MCF 10A (cell line): ENCODE results near the gene PTCH1. TPM values are rescaled to one million over a fixed set of nuclear protein-coding genes. Genes with fewer than 3 reads are reported as not detected.

ENCODE experiments used
- BruUV-seq: library from RNA; stranded (reverse); fragments of 400-500 nt; replicated peaks from 2 replicates; lab custom pipeline; 2021; lab: Mats Ljungman, UMichigan
- CTCF ChIA-PET: fragments of 300-600 bp; sonication (Branson Sonifier 250); formaldehyde crosslinking; extraction: SDS; loops from one replicate; lab custom pipeline; 2021; ENCODE audit warnings: antibody characterized with exemption, inconsistent platforms; lab: Yijun Ruan, JAX
- POLR2A ChIA-PET: fragments of 300-600, 350-650 bp; sonication (Branson Sonifier 250); formaldehyde crosslinking; extraction: SDS; loops from one replicate; lab custom pipeline; 2020; ENCODE audit warnings: antibody characterized with exemption, inconsistent platforms; lab: Yijun Ruan, JAX
- DNase-seq: peaks from one replicate; pipeline ENCODE4 v3.0.0-alpha.2; 2018; ENCODE audit not compliant: unreplicated experiment
- H3K27ac Mint-ChIP-seq: one replicate; pipeline ENCODE4 v1.8.0; 2022; ENCODE audit warnings: mild to moderate bottlenecking, low read depth, mixed read lengths; ENCODE audit not compliant: unreplicated experiment
- H3K27me3 Mint-ChIP-seq: one replicate; pipeline ENCODE4 v1.8.0; 2022; ENCODE audit warnings: mixed read lengths; ENCODE audit not compliant: insufficient read depth, unreplicated experiment
- H3K36me3 Mint-ChIP-seq: one replicate; pipeline ENCODE4 v1.8.0; 2022; ENCODE audit warnings: mild to moderate bottlenecking, moderate library complexity, mixed read lengths; ENCODE audit not compliant: insufficient read depth, unreplicated experiment
- H3K4me1 Mint-ChIP-seq: one replicate; pipeline ENCODE4 v1.8.0; 2022; ENCODE audit warnings: mixed read lengths; ENCODE audit not compliant: insufficient read depth, unreplicated experiment
- H3K4me3 Mint-ChIP-seq: one replicate; pipeline ENCODE4 v1.8.0; 2022; ENCODE audit warnings: mild to moderate bottlenecking, moderate library complexity, mixed read lengths; ENCODE audit not compliant: unreplicated experiment
- H3K9me3 Mint-ChIP-seq: one replicate; pipeline ENCODE4 v1.8.0; 2022; ENCODE audit warnings: mixed read lengths; ENCODE audit not compliant: unreplicated experiment
- CTCF ChIP-seq: fragments of 200-600 bp; IDR thresholded peaks from one replicate; pipeline ENCODE4 v1.8.0; 2022; ENCODE audit warnings: antibody characterized with exemption, mild to moderate bottlenecking; ENCODE audit not compliant: unreplicated experiment
- intact Hi-C: fragments of 100-400 bp; cut with micrococcal nuclease; formaldehyde crosslinking; loops from 2 replicates; pipeline ENCODE4 v1.14.1; 2022
- total RNA-seq: library from RNA; stranded (reverse); gene quantifications from 2 replicates; pipeline ENCODE4 v1.2.3, GENCODE V29; 2022

PTCH1 gene
- total RNA-seq, 1 experiment from 2014 or later = 3.6 TPM

DNA sequence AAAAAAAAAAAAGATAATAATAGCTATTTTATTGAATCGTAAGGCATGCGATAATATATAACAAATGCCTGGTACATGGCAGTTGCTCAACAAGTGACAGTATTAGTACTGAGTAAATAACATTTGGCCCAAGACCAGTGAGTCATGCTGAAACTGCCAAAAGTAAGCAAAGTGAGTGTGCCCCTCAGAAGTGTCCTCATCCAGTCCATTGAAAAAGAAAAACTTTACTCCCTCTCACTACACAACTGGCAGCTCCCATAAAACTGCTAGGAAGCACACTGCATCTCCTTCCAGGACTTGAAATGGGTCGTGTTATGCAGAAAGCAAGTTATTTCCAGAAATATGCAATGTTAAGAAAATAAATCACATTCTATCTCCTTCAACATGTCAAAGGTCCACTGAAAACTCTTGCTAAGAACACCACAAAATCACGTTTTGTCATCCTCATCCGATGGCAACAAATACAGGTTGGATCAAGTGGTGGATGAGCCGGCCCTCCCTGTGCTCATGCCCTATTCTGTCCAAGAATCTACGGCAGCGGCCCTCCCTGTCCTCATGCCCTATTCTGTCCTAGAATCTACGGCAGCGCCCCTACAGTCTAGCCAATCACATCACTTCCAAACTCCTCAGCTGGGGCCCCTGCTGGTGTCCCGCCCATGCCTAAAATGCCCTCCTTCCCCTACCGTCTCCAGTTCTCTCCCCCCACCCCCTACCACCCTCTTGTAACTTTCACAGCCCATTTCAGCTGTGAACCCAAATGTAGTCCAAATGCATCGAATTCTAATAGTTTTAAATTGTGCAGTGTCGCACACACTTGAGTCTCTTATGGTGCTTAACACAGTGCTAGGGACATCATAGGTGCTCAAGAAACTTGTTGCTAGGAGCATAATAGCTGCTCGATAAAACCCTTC lies 12.5 kb downstream of the PTCH1 start:
- intact Hi-C loops = loop anchor here (10.0 kb wide), 1 partner anchor 220 kb away; no protein-coding TSS in a partner anchor

DNA sequence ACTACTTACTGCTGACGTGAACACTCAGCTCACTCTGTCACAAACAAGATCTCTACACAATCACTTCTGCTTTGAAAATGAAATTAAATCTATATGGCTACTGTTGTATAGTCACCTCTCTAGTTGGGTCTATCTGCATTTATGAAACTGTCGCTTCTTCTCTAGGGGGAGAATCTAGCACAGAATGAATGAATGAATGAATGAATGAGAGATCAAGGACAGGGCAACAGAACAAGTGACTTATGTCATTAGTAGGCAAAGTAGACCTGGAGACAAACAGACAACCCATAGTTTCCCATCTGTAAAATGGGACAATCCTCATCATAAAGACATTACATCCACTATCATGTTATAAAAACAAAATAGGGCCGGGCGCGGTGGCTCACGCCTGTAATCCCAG lies 13.4 kb downstream of the PTCH1 start:
- H3K36me3 Mint-ChIP-seq = no peaks in the 10 kb centered on the region
- ChIA-PET CTCF (no interaction called here), POLR2A (interaction anchor here (0.6 to 1.6 kb wide), 3 partner anchors 8 to 117 kb away, joined by 3 to 5 read pairs (median 4); no protein-coding TSS in a partner anchor)
- H3K27me3 Mint-ChIP-seq = no peaks in the 10 kb centered on the region
- intact Hi-C loops = loop anchor here (10.0 kb wide), 1 partner anchor 221 kb away; no protein-coding TSS in a partner anchor
- H3K9me3 Mint-ChIP-seq = no peaks in the 10 kb centered on the region
- H3K27ac Mint-ChIP-seq = no peak overlapping the region
- no peak overlapping the region for H3K4me3 Mint-ChIP-seq
- TF ChIP-seq CTCF = no peak
- DNase-seq = no peak
- H3K4me1 Mint-ChIP-seq = no peaks in the 10 kb centered on the region
- no TSS peak for BruUV-seq

More for the DNA sequence above, 12.5 kb downstream of the PTCH1 start:
- Mint-ChIP-seq H3K27ac (no peak overlapping the region), H3K4me1 (no peaks in the 10 kb centered on the region), H3K4me3 (no peak overlapping the region), H3K36me3 (no peaks in the 10 kb centered on the region), H3K27me3 (no peaks in the 10 kb centered on the region), H3K9me3 (no peaks in the 10 kb centered on the region)
- ChIA-PET CTCF (interaction anchor here (0.6 kb wide), 2 partner anchors 157 to 824 kb away, joined by 3 read pairs; no protein-coding TSS in a partner anchor), POLR2A (interaction anchor here (0.6 to 3.5 kb wide), 7 partner anchors 62 to 372 kb away, joined by 3 to 23 read pairs (median 3); partner anchors contain the start of gene ERCC6L2)
- peak; percentile 78 for DNase-seq
- no TSS peak for BruUV-seq
- TF ChIP-seq CTCF = no peak

- no peaks in the 10 kb centered on the region for H3K9me3 Mint-ChIP-seq
- BruUV-seq = no TSS peak
- intact Hi-C loops = loop anchor here (10.0 kb wide), 1 partner anchor 223 kb away; no protein-coding TSS in a partner anchor
- DNase-seq = no peak
- ChIA-PET POLR2A (interaction anchor here (0.6 to 1.6 kb wide), 2 partner anchors 9 to 481 kb away, joined by 3 to 4 read pairs; no protein-coding TSS in a partner anchor), CTCF (interaction anchor here (0.7 kb wide), 1 partner anchor 11 kb away, joined by 3 read pairs; no protein-coding TSS in a partner anchor)
- no peak overlapping the region for H3K27ac Mint-ChIP-seq
- H3K4me1 Mint-ChIP-seq = no peaks in the 10 kb centered on the region
- H3K4me3 Mint-ChIP-seq = no peak overlapping the region
- no peaks in the 10 kb centered on the region for H3K27me3 Mint-ChIP-seq
- no peak for TF ChIP-seq CTCF
- no peaks in the 10 kb centered on the region for H3K36me3 Mint-ChIP-seq
These were observed 14.5 kb downstream of the PTCH1 start for GRCh38 chr9:95502248-95502647.

- H3K4me1 Mint-ChIP-seq = no peaks in the 10 kb centered on the region
- no peak for TF ChIP-seq CTCF
- H3K27me3 Mint-ChIP-seq = no peaks in the 10 kb centered on the region
- no peaks in the 10 kb centered on the region for H3K9me3 Mint-ChIP-seq
- ChIA-PET CTCF (interaction anchor here (0.7 kb wide), 1 partner anchor 178 kb away, joined by 3 read pairs; no protein-coding TSS in a partner anchor), POLR2A (interaction anchor here (1.0 kb wide), 1 partner anchor 11 kb away, joined by 3 read pairs; no protein-coding TSS in a partner anchor)
- intact Hi-C loops = loop anchor here (10.0 kb wide), 1 partner anchor 225 kb away; no protein-coding TSS in a partner anchor
- no peak overlapping the region for H3K27ac Mint-ChIP-seq
- no peak overlapping the region for H3K4me3 Mint-ChIP-seq
- DNase-seq = peak; percentile 24
- no peaks in the 10 kb centered on the region for H3K36me3 Mint-ChIP-seq
- BruUV-seq = no TSS peak
These were observed 16.9 kb downstream of the PTCH1 start for GRCh38 chr9:95499847-95500246.
